NCI-H510A treated with DMSO at 0.1 percent for 48 hours (cell line): Measurements from ENCODE around the gene GLYATL1.
"Not testable (repeated sequence)": the region's sequence is repeated elsewhere in the genome, so short reads cannot be mapped to it uniquely, and the experiment has no call there.

Source experiments
- DNase-seq: peaks from one replicate; lab custom pipeline; 2025; lab: John Stamatoyannopoulos, UW

The GLYATL1 gene

DNA sequence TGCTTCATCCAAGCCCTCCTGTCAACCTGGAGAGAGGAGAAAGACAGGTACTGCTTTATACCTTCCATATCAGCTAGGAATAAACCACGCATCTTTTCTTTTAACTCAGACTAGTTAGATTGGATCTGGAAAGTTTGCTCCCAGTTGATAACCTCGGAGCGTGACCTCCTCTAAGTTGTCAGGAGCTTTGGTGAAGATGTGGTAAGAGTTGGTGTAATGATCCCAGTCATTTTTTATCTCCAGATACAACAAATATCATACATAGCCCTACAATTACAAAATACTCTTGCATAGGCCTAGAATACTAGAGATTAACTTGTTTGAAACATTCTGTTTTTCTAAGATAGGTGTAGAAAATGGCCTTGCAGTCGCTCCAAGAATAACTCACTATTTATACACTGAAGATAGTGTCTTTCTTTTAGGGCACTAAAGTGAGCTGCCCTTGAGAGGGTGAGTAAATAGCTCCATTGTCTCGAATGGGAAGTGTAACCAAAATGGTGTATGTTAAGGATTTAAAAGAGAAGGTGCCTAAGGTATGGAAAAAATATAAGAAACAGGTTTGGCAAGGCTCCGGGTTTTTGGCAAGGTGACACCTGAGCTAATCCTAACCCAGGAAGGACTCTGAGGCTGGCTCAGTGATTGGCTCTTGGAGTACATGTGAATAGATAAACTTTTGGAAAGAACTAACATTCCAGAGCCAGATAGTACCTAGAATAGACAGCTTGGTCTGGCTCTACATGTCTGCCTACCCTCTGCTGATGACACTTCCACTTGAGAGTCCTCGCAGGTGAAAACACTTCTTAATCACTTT is 59.4 kb downstream of the GLYATL1 start:
- no peak for DNase-seq

DNA sequence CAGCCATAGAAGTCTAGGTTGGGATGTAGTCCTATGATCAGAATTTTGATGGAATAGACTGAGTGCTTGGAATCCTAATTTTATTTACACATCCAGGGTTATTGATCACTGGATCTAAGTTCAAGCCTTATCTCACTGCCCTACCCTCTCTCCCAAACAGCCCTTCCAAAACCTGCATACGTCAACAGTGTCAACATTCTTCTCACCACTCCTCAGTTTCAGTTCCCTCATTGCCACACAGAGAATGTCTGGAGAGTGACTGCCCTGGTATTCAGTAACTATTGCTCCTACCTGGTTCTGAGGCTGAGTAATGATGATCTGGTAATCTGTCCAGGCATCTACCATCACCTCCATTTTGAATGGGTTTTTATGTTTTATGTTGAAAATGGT is 60.0 kb downstream of the GLYATL1 start:
- DNase-seq: no peak

- no peak for DNase-seq
Measured at GRCh38 chr11:59000003-59000402, 60.7 kb downstream of the GLYATL1 start.

DNA sequence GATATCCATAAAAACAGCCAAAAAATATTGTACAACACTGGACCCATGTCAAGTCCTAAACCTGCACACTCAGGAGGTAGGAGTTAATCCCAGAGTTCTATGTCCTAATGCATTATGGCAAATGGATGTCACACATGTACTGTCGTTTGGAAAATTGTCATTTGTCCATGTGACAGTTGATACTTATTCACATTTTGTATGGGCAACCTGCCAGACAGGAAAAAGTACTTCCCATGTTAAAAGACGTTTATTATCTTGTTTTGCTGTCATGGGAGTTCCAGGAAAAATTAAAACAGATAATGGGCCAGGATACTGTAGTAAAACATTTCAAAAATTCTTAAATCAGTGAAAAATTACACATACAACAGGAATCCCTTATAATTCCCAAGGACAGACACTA is 62.7 kb downstream of the GLYATL1 start:
- DNase-seq: not testable (repeated sequence)
